Smooth muscle cell (in vitro differentiated cells): Measurements from ENCODE around the gene LCNL1. TPM values are rescaled to one million over a fixed set of nuclear protein-coding genes. Genes with fewer than 3 reads are reported as not detected.

Experiments used
- DNase-seq: peaks from one replicate; lab custom pipeline; 2025; ENCODE audit not compliant: unreplicated experiment; lab: John Stamatoyannopoulos, UW
- H2AFZ ChIP-seq: fragments of 200-600 bp; sonication (generic); 2 replicates; pipeline ENCODE4 v1.6.0; 2016; ENCODE audit warnings: antibody characterized with exemption, low read depth, mild to moderate bottlenecking
- H3F3A ChIP-seq: fragments of 200-600 bp; sonication (generic); 2 replicates; pipeline ENCODE4 v1.6.0; 2017; ENCODE audit warnings: antibody characterized with exemption, low read depth
- H3K27ac ChIP-seq: fragments of 200-600 bp; sonication (generic); 2 replicates; pipeline ENCODE4 v1.5.1; 2016; ENCODE audit warnings: low read depth, mild to moderate bottlenecking
- H3K27me3 ChIP-seq: fragments of 200-600 bp; sonication (generic); 2 replicates; pipeline ENCODE4 v1.6.1; 2016; ENCODE audit warnings: low read depth, mild to moderate bottlenecking
- H3K36me3 ChIP-seq: fragments of 200-600 bp; sonication (generic); 2 replicates; pipeline ENCODE4 v1.5.1; 2016; ENCODE audit warnings: low read depth
- H3K4me1 ChIP-seq: fragments of 200-600 bp; sonication (generic); 2 replicates; pipeline ENCODE4 v1.5.1; 2016; ENCODE audit warnings: low read depth
- H3K4me2 ChIP-seq: fragments of 200-600 bp; sonication (generic); 2 replicates; pipeline ENCODE4 v1.6.0; 2016; ENCODE audit warnings: mild to moderate bottlenecking
- H3K4me3 ChIP-seq: fragments of 200-600 bp; sonication (generic); 2 replicates; pipeline ENCODE4 v1.5.1; 2016; ENCODE audit warnings: mild to moderate bottlenecking
- H3K79me2 ChIP-seq: fragments of 200-600 bp; sonication (generic); 2 replicates; pipeline ENCODE4 v1.6.0; 2016; ENCODE audit warnings: low read depth, mild to moderate bottlenecking
- H3K9ac ChIP-seq: fragments of 200-600 bp; sonication (generic); 2 replicates; pipeline ENCODE4 v1.6.0; 2016; ENCODE audit warnings: low read depth
- H3K9me3 ChIP-seq: fragments of 200-600 bp; sonication (generic); replicated peaks from 2 replicates; pipeline ENCODE4 v1.5.1; 2016; ENCODE audit warnings: low read depth
- H4K20me1 ChIP-seq: fragments of 200-600 bp; sonication (generic); 2 replicates; pipeline ENCODE4 v1.6.0; 2016; ENCODE audit warnings: low read depth
- WGBS: methylation state at CpG from one replicate; pipeline ENCODE4 v1.1.7; 2016; ENCODE audit warnings: low lambda C conversion rate; 5-methylcytosine and 5-hydroxymethylcytosine counted together
- polyA plus RNA-seq: library from polyadenylated mRNA; unstranded; fragments of >200 nt; fragmentation: Nextera tagmentation; extraction: Ambion mirVana; gene quantifications from 2 replicates; pipeline ENCODE4 v1.2.1, GENCODE V29; 2016
- total RNA-seq: library from RNA; depleted of rRNA; stranded (reverse); fragments of >200 nt; gene quantifications from 2 replicates; pipeline ENCODE4 v1.2.3, GENCODE V29; 2014
- TF ChIP-seq, protein P1 (sequence below): fragments of 200-600 bp; sonication (generic); IDR thresholded peaks from 2 replicates; pipeline ENCODE4 v1.5.1; 2017; ENCODE audit warnings: borderline replicate concordance, mild to moderate bottlenecking, antibody characterized with exemption; ENCODE audit not compliant: insufficient read depth, poor library complexity, severe bottlenecking

Gene LCNL1
- total and polyA plus RNA-seq, 2 experiments from 2014 or later = 0.89 to 1.1 TPM

DNA sequence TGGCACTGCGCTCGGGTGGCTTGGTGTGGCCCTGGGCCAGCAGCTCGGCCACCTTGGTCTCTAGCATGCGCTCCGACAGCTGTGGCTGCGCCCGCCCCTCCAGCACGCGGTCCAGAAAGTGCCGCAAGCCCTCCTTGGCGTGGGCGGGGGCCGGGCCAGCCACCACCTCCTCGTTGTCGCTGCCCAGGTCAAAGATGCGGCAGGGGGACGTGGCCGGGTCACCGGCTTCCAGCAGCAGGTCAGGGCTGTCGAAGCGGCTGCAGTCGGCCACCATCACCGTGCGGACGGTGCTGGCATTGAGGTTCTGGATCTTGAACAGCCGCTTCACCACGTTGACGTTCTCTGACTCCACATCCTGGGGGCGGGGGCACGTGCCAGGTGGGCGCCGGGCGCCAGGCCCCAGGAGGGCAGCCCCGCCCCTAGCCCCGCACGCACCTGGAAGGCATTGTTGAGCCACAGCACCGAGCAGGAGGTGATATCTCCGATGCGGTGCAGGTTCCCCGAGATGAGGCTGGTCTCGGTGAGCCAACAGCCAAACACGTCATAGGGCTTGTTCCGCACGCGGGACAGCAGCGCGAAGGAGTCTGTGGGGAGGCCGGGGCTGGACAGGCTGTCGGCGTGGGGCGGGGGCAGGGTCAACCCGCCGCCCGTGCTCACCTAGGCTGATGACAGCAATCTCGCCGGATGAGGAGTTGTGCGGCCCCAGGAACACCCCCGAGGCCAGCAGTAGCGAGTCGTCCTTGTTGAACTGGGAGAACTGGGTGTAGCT, 40.5 kb upstream of the LCNL1 start:
- Histone ChIP-seq H3F3A (no peaks in the 10 kb centered on the region), H3K4me1 (no peaks in the 10 kb centered on the region), H3K9me3 (no peaks in the 10 kb centered on the region), H3K36me3 (no peaks in the 10 kb centered on the region), H3K4me2 (no peak overlapping the region), H3K27ac (no peak overlapping the region), H3K9ac (no peak overlapping the region), H4K20me1 (peaks cover 19% of the 10 kb centered on the region), H3K79me2 (peaks cover 21% of the 10 kb centered on the region), H2AFZ (no peak overlapping the region), H3K27me3 (no peaks in the 10 kb centered on the region), H3K4me3 (no peak overlapping the region)
- no peak for DNase-seq
- 94% methylated on average over 50 of the region's 60 CpGs for WGBS
- TF ChIP-seq, protein P1, sequence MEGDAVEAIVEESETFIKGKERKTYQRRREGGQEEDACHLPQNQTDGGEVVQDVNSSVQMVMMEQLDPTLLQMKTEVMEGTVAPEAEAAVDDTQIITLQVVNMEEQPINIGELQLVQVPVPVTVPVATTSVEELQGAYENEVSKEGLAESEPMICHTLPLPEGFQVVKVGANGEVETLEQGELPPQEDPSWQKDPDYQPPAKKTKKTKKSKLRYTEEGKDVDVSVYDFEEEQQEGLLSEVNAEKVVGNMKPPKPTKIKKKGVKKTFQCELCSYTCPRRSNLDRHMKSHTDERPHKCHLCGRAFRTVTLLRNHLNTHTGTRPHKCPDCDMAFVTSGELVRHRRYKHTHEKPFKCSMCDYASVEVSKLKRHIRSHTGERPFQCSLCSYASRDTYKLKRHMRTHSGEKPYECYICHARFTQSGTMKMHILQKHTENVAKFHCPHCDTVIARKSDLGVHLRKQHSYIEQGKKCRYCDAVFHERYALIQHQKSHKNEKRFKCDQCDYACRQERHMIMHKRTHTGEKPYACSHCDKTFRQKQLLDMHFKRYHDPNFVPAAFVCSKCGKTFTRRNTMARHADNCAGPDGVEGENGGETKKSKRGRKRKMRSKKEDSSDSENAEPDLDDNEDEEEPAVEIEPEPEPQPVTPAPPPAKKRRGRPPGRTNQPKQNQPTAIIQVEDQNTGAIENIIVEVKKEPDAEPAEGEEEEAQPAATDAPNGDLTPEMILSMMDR = no peak

- TF ChIP-seq, protein P1 = no peak
- Histone ChIP-seq H3K9ac (no peak overlapping the region), H3K36me3 (no peaks in the 10 kb centered on the region), H3K9me3 (no peaks in the 10 kb centered on the region), H3K79me2 (peaks cover 21% of the 10 kb centered on the region), H3K27ac (no peak overlapping the region), H3K4me3 (peak overlapping the region; percentile 93), H3K4me2 (peak overlapping the region; percentile 98), H3K27me3 (no peaks in the 10 kb centered on the region), H3K4me1 (no peaks in the 10 kb centered on the region), H2AFZ (no peak overlapping the region), H4K20me1 (peaks cover 19% of the 10 kb centered on the region), H3F3A (no peaks in the 10 kb centered on the region)
- no peak for DNase-seq
- WGBS = 95% methylated on average over 16 of the region's 16 CpGs
These were observed 39.9 kb upstream of the LCNL1 start for GRCh38 chr9:136942881-136943230.

GRCh38 chr9:136943291-136944211, 39.2 kb upstream of the LCNL1 start:
- Histone ChIP-seq H4K20me1 (peaks cover 19% of the 10 kb centered on the region), H3K79me2 (peaks cover 21% of the 10 kb centered on the region), H2AFZ (no peak overlapping the region), H3K4me1 (no peaks in the 10 kb centered on the region), H3K27me3 (no peaks in the 10 kb centered on the region), H3K27ac (peak overlapping the region; percentile 82), H3F3A (no peaks in the 10 kb centered on the region), H3K4me3 (peak overlapping the region; percentile 93), H3K9ac (peak overlapping the region; percentile 89), H3K4me2 (peak overlapping the region; percentile 98), H3K36me3 (no peaks in the 10 kb centered on the region), H3K9me3 (no peaks in the 10 kb centered on the region)
- DNase-seq = no peak
- 34% methylated on average over 55 of the region's 61 CpGs for WGBS
- TF ChIP-seq, protein P1 = no peak
